HEK293T (cell line): ENCODE results near the gene YJU2.
A peak's percentile ranks its signal among the peaks of the same experiment; 100 is the strongest.

Experiments used
- CTCF ChIA-PET: fragments of 350-600 bp; formaldehyde crosslinking; extraction: SDS; loops from one replicate; lab custom pipeline; 2021; ENCODE audit warnings: antibody characterized with exemption, inconsistent platforms; lab: Yijun Ruan, JAX
- POLR2A ChIA-PET: fragments of 350-600 bp; formaldehyde crosslinking; extraction: SDS; loops from one replicate; lab custom pipeline; 2020; ENCODE audit warnings: antibody characterized with exemption, inconsistent platforms; lab: Yijun Ruan, JAX
- DNase-seq: peaks from one replicate; pipeline ENCODE4 v3.0.0; 2012; ENCODE audit warnings: mixed read lengths; ENCODE audit errors: extremely low spot score
- ARNT ChIP-seq: fragments of 450-650 bp; IDR thresholded peaks from 2 replicates; pipeline ENCODE4 v1.6.1; 2017; ENCODE audit warnings: mild to moderate bottlenecking
- BHLHE40 ChIP-seq: fragments of 450-650 bp; IDR thresholded peaks from 2 replicates; pipeline ENCODE4 v1.6.1; 2016; ENCODE audit warnings: mild to moderate bottlenecking, moderate library complexity, borderline replicate concordance
- CTBP1 ChIP-seq: fragments of 450-650 bp; IDR thresholded peaks from 2 replicates; pipeline ENCODE4 v1.6.1; 2016; ENCODE audit warnings: borderline replicate concordance
- ELF4 ChIP-seq: fragments of 450-650 bp; IDR thresholded peaks from 2 replicates; pipeline ENCODE4 v1.6.1; 2017; ENCODE audit warnings: antibody characterized with exemption
- FOXA1 ChIP-seq: fragments of 450-650 bp; IDR thresholded peaks from 2 replicates; pipeline ENCODE4 v1.6.1; 2016; ENCODE audit warnings: mild to moderate bottlenecking
- FOXK2 ChIP-seq: fragments of 450-650 bp; IDR thresholded peaks from 2 replicates; pipeline ENCODE4 v1.6.1; 2016; ENCODE audit warnings: mild to moderate bottlenecking
- FOXM1 ChIP-seq: fragments of 450-650 bp; IDR thresholded peaks from 2 replicates; pipeline ENCODE4 v1.6.1; 2017; ENCODE audit warnings: mild to moderate bottlenecking, borderline replicate concordance
- HDGF ChIP-seq: fragments of 450-650 bp; IDR thresholded peaks from 2 replicates; pipeline ENCODE4 v1.6.1; 2017; ENCODE audit warnings: antibody characterized with exemption, borderline replicate concordance
- L3MBTL2 ChIP-seq: fragments of 450-650 bp; conservative IDR thresholded peaks from 2 replicates; pipeline ENCODE4 v1.6.1; 2016; ENCODE audit warnings: mild to moderate bottlenecking
- LEF1 ChIP-seq: fragments of 450-650 bp; IDR thresholded peaks from 2 replicates; pipeline ENCODE4 v1.6.1; 2017; ENCODE audit warnings: mild to moderate bottlenecking, borderline replicate concordance
- NFRKB ChIP-seq: fragments of 450-650 bp; IDR thresholded peaks from 2 replicates; pipeline ENCODE4 v1.6.1; 2016; ENCODE audit warnings: mild to moderate bottlenecking, moderate library complexity
- SP1 ChIP-seq: fragments of 450-650 bp; IDR thresholded peaks from 2 replicates; pipeline ENCODE4 v1.6.1; 2017
- SUZ12 ChIP-seq: fragments of 450-650 bp; IDR thresholded peaks from 2 replicates; pipeline ENCODE4 v1.6.1; 2016; ENCODE audit warnings: mild to moderate bottlenecking
- TARDBP ChIP-seq: fragments of 450-650 bp; IDR thresholded peaks from 2 replicates; pipeline ENCODE4 v1.6.1; 2016
- ZNF384 ChIP-seq: fragments of 450-650 bp; IDR thresholded peaks from 2 replicates; pipeline ENCODE4 v1.6.1; 2016
- TF ChIP-seq, protein P1 (sequence below): fragments of 450-650 bp; IDR thresholded peaks from 2 replicates; pipeline ENCODE4 v1.6.1; 2016

Gene YJU2

DNA sequence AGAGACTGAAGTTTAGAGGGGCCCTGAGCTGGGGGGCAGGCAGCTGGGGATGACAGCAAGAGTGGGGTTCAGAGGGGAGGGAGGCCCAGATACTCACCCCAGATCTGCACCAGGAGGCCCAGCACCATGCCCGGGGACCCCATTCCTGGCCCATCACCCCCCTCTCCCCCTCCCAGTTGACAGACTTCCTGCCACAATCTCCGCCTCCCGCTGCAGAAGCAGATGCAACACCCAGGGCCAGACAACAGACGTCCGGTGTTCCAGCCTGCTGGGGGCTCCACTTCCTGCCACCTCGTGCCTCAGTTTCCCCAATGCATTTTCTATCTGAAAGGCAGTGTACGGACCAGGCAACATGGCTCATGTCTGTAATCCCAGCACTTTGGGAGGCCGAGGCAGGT, 55.4 kb downstream of the YJU2 start, which contains the start of gene TMIGD2:
Gene TMIGD2 (minus strand): TSS at position 147 of the 398 bp plus-strand sequence. CDS start 4 bp downstream, at position 143.
- POLR2A ChIA-PET = interaction anchor here (1.0 kb wide), 1 partner anchor 41 kb away, joined by 3 read pairs; no protein-coding TSS in a partner anchor
- CTCF ChIA-PET = interaction anchor here (1.6 kb wide), 1 partner anchor 50 kb away, joined by 5 read pairs; no protein-coding TSS in a partner anchor
- no peak for DNase-seq
- TF ChIP-seq LEF1 (no peak), NFRKB (no peak), HDGF (no peak), SP1 (no peak), TARDBP (no peak), CTBP1 (no peak), ARNT (no peak)

DNA sequence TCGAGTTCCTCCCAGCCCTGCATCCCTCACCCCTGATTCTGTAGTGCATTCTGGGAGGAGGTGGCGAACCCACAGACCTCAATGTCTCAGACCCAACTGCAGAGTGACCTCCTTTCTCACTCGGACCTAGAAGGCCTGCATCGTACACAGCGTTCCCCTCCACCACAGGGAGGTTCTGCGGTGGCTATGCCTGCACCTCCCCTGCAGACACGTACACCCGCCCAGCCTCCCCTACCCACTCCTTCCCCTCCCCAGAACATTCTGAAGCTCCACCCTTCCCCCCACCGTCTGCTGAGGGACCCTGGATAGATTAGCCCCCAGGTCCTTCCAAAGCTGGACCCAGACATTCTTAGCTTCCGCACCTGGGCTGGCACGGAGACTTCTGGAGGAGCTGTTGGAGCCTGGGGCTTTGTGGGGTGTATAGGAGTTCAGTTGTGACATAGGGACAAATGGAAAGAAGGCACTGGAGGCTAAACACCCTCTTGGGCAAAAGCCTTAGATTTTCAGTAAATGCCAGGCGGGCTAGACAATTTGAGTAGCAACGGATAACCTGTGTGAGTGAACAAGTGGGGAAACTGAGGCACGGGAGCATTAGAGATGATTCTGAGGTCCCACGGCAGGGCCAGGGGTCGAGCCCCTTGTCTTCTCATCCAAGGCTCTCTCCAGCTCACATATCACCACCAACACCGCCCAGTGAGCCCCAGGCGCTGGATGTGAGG, 57.1 kb downstream of the YJU2 start:
- ChIA-PET CTCF (interaction anchor here (0.5 to 1.0 kb wide), 2 partner anchors 27 to 48 kb away, joined by 3 to 4 read pairs; no protein-coding TSS in a partner anchor), POLR2A (interaction anchor here (1.0 to 4.4 kb wide), 2 partner anchors 39 to 57 kb away, joined by 3 to 16 read pairs; partner anchors contain the start of genes MPND and YJU2)
- no peak for TF ChIP-seq SUZ12
- TF ChIP-seq CTBP1 = no peak
- DNase-seq = no peak

DNA sequence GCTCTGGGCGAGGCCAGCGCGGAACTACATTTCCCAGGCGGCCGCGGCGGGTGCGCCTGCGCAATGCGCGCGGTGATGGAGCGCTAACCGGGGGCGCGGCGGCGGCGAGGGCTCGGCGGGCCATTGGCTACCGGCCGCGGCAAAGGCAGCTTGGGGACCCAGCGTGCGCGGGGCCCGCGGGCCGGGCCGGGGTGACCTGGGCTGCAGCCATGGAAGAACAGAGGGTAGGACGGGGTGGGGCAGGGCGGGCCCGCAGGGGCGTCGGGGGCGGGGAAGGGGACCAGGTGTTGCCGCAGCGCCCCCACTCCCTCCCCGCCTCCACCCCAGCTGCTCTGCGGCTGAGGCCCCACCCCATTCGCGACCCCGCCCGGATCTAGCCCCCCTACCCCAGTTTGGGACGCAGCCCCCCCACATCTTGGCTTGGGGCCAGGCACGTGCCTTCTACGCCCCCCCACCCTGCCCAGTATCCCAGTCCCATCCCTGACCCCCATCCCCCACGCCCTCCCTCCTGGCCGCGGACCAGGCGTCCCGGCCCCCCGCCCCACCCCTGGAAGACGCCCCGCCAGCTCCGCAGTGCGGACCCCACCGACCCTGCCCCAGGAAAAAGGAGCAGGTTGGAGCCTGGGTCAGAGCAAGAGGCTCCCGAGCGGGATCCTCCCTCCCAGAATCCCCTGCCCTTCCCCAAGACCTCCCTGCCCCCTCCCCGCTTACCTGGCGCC, 57.8 kb downstream of the YJU2 start, which contains the start of gene FSD1:
Gene FSD1 (plus strand): TSS at position 61 of the 719 bp plus-strand sequence. CDS start 149 bp downstream, at position 210.
- DNase-seq = peak; percentile 98
- POLR2A ChIA-PET = interaction anchor here (1.0 to 4.4 kb wide), 3 partner anchors 33 to 58 kb away, joined by 3 to 16 read pairs (median 3); partner anchors contain the start of genes MPND and YJU2
- TF ChIP-seq FOXM1 (no peak), FOXA1 (no peak), ELF4 (no peak)
- CTCF ChIA-PET = interaction anchor here (1.0 kb wide), 1 partner anchor 48 kb away, joined by 4 read pairs; no protein-coding TSS in a partner anchor

DNA sequence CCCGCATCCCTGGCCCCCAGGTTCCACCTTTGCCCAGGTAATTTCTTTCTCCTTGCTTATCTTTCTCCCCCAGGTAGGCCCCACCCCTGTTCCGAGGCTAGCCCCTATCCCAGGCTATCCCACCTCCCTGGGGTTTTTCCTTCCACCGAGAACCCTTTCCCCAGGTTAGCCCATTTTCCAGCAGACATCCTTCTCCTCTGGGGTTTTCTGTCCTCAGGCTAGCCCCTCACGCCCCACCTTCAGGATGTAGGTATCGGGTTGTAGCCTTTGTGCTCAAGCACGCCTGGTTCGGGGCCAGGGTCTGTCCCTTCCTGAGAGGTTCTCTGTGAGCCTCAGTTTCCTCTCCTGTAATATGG, 58.4 kb downstream of the YJU2 start:
- CTCF ChIA-PET = no interaction called here
- POLR2A ChIA-PET = interaction anchor here (0.9 to 4.4 kb wide), 3 partner anchors 33 to 97 kb away, joined by 3 to 16 read pairs (median 3); partner anchors contain the start of gene MPND

DNA sequence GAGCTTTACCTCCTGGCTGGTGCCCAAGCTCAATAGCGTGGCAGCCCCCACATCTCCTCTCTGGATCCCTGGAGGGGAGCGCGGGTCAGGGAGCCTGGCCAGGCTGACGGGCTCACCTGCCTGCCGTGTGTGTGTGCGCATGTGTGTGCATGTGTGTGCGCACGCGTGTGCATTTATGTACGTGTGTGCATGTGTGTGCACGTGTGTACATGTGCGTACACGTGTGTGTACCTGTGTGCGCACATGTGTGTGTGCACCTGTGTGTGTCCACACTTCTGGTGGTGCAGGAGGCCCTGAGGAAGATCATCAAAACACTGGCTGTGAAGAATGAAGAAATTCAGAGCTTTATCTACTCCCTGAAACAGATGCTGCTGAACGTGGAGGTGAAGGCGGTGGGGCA, 58.8 kb downstream of the YJU2 start:
- DNase-seq = no peak
- ChIA-PET POLR2A (interaction anchor here (0.9 to 4.4 kb wide), 3 partner anchors 32 to 96 kb away, joined by 3 to 16 read pairs (median 3); partner anchors contain the start of gene MPND), CTCF (no interaction called here)
- TF ChIP-seq CTBP1 (no peak), FOXM1 (no peak), LEF1 (no peak), SP1 (no peak), L3MBTL2 (no peak), NFRKB (no peak), BHLHE40 (no peak), ZNF384 (no peak), SUZ12 (no peak), ARNT (no peak), HDGF (no peak)

More for the DNA sequence above, 58.4 kb downstream of the YJU2 start:
- TF ChIP-seq LEF1 = no peak
- no peak for TF ChIP-seq FOXA1
- no peak for TF ChIP-seq HDGF
- TF ChIP-seq NFRKB = no peak
- TF ChIP-seq BHLHE40 = no peak
- no peak for TF ChIP-seq CTBP1
- no peak for TF ChIP-seq SP1
- no peak for TF ChIP-seq ARNT
- TF ChIP-seq, protein P1, sequence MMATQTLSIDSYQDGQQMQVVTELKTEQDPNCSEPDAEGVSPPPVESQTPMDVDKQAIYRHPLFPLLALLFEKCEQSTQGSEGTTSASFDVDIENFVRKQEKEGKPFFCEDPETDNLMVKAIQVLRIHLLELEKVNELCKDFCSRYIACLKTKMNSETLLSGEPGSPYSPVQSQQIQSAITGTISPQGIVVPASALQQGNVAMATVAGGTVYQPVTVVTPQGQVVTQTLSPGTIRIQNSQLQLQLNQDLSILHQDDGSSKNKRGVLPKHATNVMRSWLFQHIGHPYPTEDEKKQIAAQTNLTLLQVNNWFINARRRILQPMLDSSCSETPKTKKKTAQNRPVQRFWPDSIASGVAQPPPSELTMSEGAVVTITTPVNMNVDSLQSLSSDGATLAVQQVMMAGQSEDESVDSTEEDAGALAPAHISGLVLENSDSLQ = no peak
- no peak for TF ChIP-seq FOXK2
- TF ChIP-seq TARDBP = no peak
- no peak for TF ChIP-seq FOXM1
- no peak for TF ChIP-seq SUZ12
- no peak for TF ChIP-seq ZNF384
- TF ChIP-seq ELF4 = no peak
- no peak for TF ChIP-seq L3MBTL2
- DNase-seq = no peak

DNA sequence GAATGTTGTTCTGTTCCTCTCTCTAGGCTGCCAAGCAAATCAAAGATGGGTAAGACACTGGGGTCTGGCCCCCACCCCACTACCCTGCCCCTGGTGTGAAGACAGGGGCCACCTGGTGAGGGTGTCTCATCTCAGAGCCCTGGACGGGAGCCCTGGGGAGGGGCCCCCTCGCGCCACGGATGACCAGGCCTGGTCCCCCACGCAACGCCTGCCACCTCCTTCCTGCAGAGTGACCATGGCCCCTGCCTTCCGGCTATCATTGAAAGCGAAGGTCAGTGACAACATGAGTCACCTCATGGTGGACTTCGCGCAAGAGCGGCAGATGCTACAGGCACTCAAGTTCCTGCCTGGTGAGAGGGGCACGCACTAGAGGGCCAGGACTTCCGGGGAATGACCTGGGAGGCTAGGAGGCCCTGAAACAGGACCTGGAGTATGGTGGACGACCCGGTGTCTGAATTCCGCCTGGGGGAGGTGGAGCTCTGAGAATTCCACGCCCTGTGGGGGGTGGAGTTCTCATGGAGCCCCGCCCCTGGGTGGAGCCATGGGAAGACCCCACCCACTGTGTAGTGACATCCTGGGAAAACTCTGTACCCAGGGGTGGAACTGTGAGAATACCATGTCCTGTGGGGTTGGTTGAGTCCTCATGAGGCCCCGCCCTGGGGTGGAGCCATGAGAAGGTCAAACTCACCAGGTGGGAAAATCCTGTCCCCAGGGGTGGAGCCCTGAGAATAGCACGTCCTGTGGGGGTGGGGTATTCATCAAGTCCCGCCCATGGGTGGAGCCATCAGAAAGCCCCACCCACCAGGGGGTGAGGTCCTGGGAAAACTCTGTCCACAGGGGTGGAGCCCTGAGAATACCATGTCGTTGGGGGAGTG, 63.6 kb downstream of the YJU2 start:
- peak; percentile 71 for DNase-seq
- ChIA-PET POLR2A (no interaction called here), CTCF (no interaction called here)
- TF ChIP-seq SP1 (peak; percentile 48), ARNT (no peak)

DNA sequence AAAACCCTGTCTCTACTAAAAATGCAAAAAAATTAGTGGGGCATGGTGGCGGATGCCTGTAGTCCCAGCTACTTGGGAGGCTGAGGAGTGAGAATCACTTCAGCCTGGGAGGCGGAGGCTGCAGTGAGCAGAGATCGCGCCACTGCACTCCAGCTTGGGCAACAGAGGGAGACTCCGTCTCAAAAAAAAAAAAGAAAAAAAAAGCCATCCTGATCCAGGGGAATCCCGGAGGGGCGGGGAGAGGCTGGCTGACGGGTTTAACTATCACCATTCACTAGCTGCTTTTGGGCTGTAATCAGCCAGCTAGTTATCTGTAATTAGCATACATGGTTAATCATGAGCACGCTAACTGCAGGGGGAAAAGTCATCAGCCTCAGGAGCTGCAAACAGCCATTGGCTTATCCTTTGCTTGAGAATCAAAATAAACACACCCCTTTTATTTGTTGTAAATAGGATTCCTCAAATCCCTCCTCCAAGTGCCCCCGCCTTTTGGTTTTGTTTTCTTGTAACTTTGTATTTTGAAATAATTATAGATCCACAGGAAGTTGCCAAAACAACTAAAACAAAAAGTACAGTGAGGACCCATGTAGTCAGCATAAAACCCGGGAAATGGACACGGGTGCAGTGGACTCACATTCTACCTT, 67.1 kb downstream of the YJU2 start:
- ChIA-PET CTCF (no interaction called here), POLR2A (interaction anchor here (1.3 kb wide), 1 partner anchor 8 kb away, joined by 4 read pairs; no protein-coding TSS in a partner anchor)
- TF ChIP-seq ZNF384 (no peak), ELF4 (no peak), L3MBTL2 (no peak), FOXA1 (no peak), CTBP1 (no peak), TARDBP (no peak), SUZ12 (no peak), SP1 (no peak), FOXK2 (no peak), LEF1 (no peak), BHLHE40 (no peak), HDGF (no peak)
- TF ChIP-seq, protein P1 = no peak
- no peak for DNase-seq
